ENCODE results near the gene PXDN.

DNA sequence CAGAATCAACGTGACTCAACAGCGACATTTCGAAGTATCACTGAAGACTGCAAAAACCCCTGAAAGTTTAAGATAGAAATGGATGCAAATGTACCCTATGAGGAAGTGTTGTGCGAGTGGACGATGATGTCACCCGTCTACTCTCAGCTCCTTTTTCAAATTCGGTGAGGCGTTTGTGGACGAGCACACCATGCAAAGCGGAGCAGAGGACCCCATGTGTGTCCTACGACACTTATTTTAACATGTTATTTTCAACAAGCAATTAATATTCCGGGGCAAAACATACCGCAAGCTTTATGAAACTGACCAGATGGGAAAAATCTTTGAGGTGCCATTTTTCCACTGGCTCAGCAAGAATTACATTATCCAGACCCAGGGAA, 2.0 kb downstream of the PXDN start:
- TF ChIP-seq, protein P1, sequence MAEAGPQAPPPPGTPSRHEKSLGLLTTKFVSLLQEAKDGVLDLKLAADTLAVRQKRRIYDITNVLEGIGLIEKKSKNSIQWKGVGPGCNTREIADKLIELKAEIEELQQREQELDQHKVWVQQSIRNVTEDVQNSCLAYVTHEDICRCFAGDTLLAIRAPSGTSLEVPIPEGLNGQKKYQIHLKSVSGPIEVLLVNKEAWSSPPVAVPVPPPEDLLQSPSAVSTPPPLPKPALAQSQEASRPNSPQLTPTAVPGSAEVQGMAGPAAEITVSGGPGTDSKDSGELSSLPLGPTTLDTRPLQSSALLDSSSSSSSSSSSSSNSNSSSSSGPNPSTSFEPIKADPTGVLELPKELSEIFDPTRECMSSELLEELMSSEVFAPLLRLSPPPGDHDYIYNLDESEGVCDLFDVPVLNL (CRISPR knock-in tag; IDR thresholded peaks at IDR 0.05; ENCODE audit: borderline replicate concordance, low read depth) = no peak
- TF ChIP-seq, protein P2, sequence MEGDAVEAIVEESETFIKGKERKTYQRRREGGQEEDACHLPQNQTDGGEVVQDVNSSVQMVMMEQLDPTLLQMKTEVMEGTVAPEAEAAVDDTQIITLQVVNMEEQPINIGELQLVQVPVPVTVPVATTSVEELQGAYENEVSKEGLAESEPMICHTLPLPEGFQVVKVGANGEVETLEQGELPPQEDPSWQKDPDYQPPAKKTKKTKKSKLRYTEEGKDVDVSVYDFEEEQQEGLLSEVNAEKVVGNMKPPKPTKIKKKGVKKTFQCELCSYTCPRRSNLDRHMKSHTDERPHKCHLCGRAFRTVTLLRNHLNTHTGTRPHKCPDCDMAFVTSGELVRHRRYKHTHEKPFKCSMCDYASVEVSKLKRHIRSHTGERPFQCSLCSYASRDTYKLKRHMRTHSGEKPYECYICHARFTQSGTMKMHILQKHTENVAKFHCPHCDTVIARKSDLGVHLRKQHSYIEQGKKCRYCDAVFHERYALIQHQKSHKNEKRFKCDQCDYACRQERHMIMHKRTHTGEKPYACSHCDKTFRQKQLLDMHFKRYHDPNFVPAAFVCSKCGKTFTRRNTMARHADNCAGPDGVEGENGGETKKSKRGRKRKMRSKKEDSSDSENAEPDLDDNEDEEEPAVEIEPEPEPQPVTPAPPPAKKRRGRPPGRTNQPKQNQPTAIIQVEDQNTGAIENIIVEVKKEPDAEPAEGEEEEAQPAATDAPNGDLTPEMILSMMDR (IDR thresholded peaks at IDR 0.05) = no peak
- no peak for TF ChIP-seq RELA (CRISPR knock-in tag; IDR thresholded peaks at IDR 0.05; ENCODE audit: borderline replicate concordance)
